K562 (cell line): ENCODE data around the gene MMRN2. TPM values are rescaled to one million over a fixed set of nuclear protein-coding genes. Genes with fewer than 3 reads are reported as not detected.
A peak's percentile ranks its signal among the peaks of the same experiment; 100 is the strongest.

Source experiments
- ATF7 ChIP-seq: fragments of 450-650 bp; IDR thresholded peaks from 2 replicates; pipeline ENCODE4 v1.7.1; 2014; ENCODE audit warnings: mild to moderate bottlenecking, moderate library complexity
- DDX20 ChIP-seq: fragments of 450-650 bp; IDR thresholded peaks from 2 replicates; pipeline ENCODE4 v1.6.1; 2016; ENCODE audit warnings: missing genetic modification characterization, low read depth, mild to moderate bottlenecking, missing compliant biosample characterization, moderate library complexity
- FOXO4 ChIP-seq: fragments of 450-650 bp; formaldehyde crosslinking; IDR thresholded peaks from 2 replicates; pipeline ENCODE4 v1.4.0; 2020; ENCODE audit warnings: mild to moderate bottlenecking, moderate library complexity
- GTF2A2 ChIP-seq: IDR thresholded peaks from 2 replicates; pipeline ENCODE4 v1.6.1; 2016; ENCODE audit warnings: mild to moderate bottlenecking, missing genetic modification characterization, missing compliant biosample characterization
- HIVEP1 ChIP-seq: fragments of 250-450 bp; sonication (Bioruptor Pico); IDR thresholded peaks from 2 replicates; pipeline ENCODE4 v1.4.0; 2020; ENCODE audit warnings: mild to moderate bottlenecking
- KAT8 ChIP-seq: fragments of 450-650 bp; IDR thresholded peaks from 2 replicates; pipeline ENCODE4 v1.6.1; 2016; ENCODE audit warnings: low read depth, mild to moderate bottlenecking
- MCM5 ChIP-seq: fragments of 450-650 bp; IDR thresholded peaks from 2 replicates; pipeline ENCODE4 v1.6.1; 2016; ENCODE audit warnings: low read depth
- MYNN ChIP-seq, 2 experiments: sonication (generic); formaldehyde crosslinking in 1 of 2; IDR thresholded peaks; 2 replicates each; pipeline versions ENCODE4 v1.5.0 to v1.6.1; 2016 to 2020; ENCODE audit warnings: antibody characterized with exemption in 1 of 2, missing genetic modification reagents in 1 of 2
- NR3C1 ChIP-seq: sonication (generic); formaldehyde crosslinking; IDR thresholded peaks from 2 replicates; pipeline ENCODE4 v1.8.1; 2022; ENCODE audit warnings: missing genetic modification reagents
- PRPF4 ChIP-seq: fragments of 200-400 bp; formaldehyde crosslinking; IDR thresholded peaks from one replicate; pipeline ENCODE4 v1.6.1; 2017; ENCODE audit warnings: low read length, low read depth, mild to moderate bottlenecking; ENCODE audit not compliant: insufficient read depth, poor library complexity, severe bottlenecking
- SMAD4 ChIP-seq: fragments of 250-450 bp; sonication (Bioruptor Pico); conservative IDR thresholded peaks from 2 replicates; pipeline ENCODE4 v1.8.0; 2021; ENCODE audit warnings: inconsistent platforms, mild to moderate bottlenecking, moderate library complexity
- SMARCE1 ChIP-seq: fragments of 450-650 bp; IDR thresholded peaks from 2 replicates; pipeline ENCODE4 v1.7.1; 2016; ENCODE audit warnings: mild to moderate bottlenecking
- TCF7 ChIP-seq: sonication (generic); IDR thresholded peaks from 2 replicates; pipeline ENCODE4 v1.6.1; 2016; ENCODE audit warnings: antibody characterized with exemption, borderline replicate concordance
- USF1 ChIP-seq: sonication (generic); formaldehyde crosslinking; IDR thresholded peaks from 2 replicates; pipeline ENCODE4 v1.9.0; 2022; ENCODE audit warnings: mild to moderate bottlenecking, missing genetic modification reagents
- XRCC3 ChIP-seq: fragments of 450-650 bp; IDR thresholded peaks from 2 replicates; pipeline ENCODE4 v1.6.1; 2017; ENCODE audit warnings: mild to moderate bottlenecking, moderate library complexity
- ZBED1 ChIP-seq: IDR thresholded peaks from 2 replicates; pipeline ENCODE4 v1.6.1; 2014
- ZNF263 ChIP-seq: sonication (generic); formaldehyde crosslinking; IDR thresholded peaks from 2 replicates; pipeline ENCODE4 v1.8.0; 2022; ENCODE audit warnings: mild to moderate bottlenecking, missing genetic modification reagents, borderline replicate concordance
- ZNF282 ChIP-seq: sonication (generic); formaldehyde crosslinking; IDR thresholded peaks from 2 replicates; pipeline ENCODE4 v1.8.1; 2023; ENCODE audit warnings: missing genetic modification reagents
- polyA plus RNA-seq, 8 experiments: library from polyadenylated mRNA; depleted of rRNA in 4 of 8; stranded (reverse) in 5 of 8; unstranded in 3 of 8; fragments of >200 nt; fragmentation: Nextera tagmentation in 2 of 8; fragmentation: Illumina TruSeq in 1 of 8; extraction: Ambion mirVana in 2 of 8; extraction: Trizol in 1 of 8; gene quantifications; 2 replicates each; pipeline versions ENCODE4 v1.2.1 to v1.2.3, GENCODE V29; 2011 to 2014; ENCODE audit warnings: inconsistent platforms in 1 of 8, missing spikeins in 1 of 8
- total RNA-seq, 7 experiments: library from RNA; depleted of rRNA in 6 of 7; stranded (reverse); fragments of >200 nt in 6 of 7; fragmentation: Illumina TruSeq in 2 of 7; extraction: Trizol in 2 of 7; gene quantifications; 2 replicates each; pipeline versions ENCODE4 v1.2.1 to v1.2.3, GENCODE V29; 2011 to 2021; ENCODE audit warnings: low replicate concordance in 1 of 7
- TF ChIP-seq, protein P1 (sequence below), 2 experiments: fragments of 450-650 bp in 1 of 2; IDR thresholded peaks; 2 replicates each; pipeline ENCODE4 v1.6.1; 2011 to 2017; ENCODE audit warnings: low read depth in 2 of 2, antibody characterized with exemption in 1 of 2, borderline replicate concordance in 1 of 2, low read length in 1 of 2, mild to moderate bottlenecking in 1 of 2, mixed read lengths in 1 of 2; ENCODE audit not compliant: control insufficient read depth in 1 of 2
- TF ChIP-seq, protein P2 (sequence below), 3 experiments: IDR thresholded peaks in 2 of 3; conservative IDR thresholded peaks in 1 of 3; 2 replicates each; pipeline ENCODE4 v1.5.1; 2011 to 2012; ENCODE audit warnings: low read length in 3 of 3, mild to moderate bottlenecking in 3 of 3, control low read depth in 2 of 3, improper control_type of control experiment in 1 of 3, inconsistent platforms in 1 of 3, low read depth in 1 of 3, mixed read lengths in 1 of 3, moderate library complexity in 1 of 3; ENCODE audit not compliant: insufficient read depth in 2 of 3

MMRN2 gene
- total and polyA plus RNA-seq, 9 of the 15 experiments (the other 6 are each of a cell fraction or from before 2014, with no cell fraction given) = 0.07 to 2.0 (median 1.2) TPM

- TF ChIP-seq MCM5 = no peak
- no peak for TF ChIP-seq SMAD4
- TF ChIP-seq SMARCE1 = no peak
- no peak for TF ChIP-seq FOXO4
- TF ChIP-seq HIVEP1 (CRISPR knock-in tag) = no peak
- TF ChIP-seq DDX20 (tag) = no peak
- TF ChIP-seq TCF7 = no peak
- TF ChIP-seq ZBED1 = no peak
- TF ChIP-seq PRPF4 = no peak
- TF ChIP-seq GTF2A2 = no peak
- TF ChIP-seq USF1 (CRISPR knock-in tag) = peak; percentile 27; the same call in 1 of the 2 replicates
- no peak for TF ChIP-seq ZNF282 (CRISPR knock-in tag)
- TF ChIP-seq, protein P1, sequence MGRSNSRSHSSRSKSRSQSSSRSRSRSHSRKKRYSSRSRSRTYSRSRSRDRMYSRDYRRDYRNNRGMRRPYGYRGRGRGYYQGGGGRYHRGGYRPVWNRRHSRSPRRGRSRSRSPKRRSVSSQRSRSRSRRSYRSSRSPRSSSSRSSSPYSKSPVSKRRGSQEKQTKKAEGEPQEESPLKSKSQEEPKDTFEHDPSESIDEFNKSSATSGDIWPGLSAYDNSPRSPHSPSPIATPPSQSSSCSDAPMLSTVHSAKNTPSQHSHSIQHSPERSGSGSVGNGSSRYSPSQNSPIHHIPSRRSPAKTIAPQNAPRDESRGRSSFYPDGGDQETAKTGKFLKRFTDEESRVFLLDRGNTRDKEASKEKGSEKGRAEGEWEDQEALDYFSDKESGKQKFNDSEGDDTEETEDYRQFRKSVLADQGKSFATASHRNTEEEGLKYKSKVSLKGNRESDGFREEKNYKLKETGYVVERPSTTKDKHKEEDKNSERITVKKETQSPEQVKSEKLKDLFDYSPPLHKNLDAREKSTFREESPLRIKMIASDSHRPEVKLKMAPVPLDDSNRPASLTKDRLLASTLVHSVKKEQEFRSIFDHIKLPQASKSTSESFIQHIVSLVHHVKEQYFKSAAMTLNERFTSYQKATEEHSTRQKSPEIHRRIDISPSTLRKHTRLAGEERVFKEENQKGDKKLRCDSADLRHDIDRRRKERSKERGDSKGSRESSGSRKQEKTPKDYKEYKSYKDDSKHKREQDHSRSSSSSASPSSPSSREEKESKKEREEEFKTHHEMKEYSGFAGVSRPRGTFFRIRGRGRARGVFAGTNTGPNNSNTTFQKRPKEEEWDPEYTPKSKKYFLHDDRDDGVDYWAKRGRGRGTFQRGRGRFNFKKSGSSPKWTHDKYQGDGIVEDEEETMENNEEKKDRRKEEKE (IDR thresholded peaks at IDR 0.05; ENCODE audit: borderline replicate concordance in 1 of 2, control insufficient read depth in 1 of 2, low read depth in 2 of 2, low read length in 1 of 2) = no peak
- TF ChIP-seq, protein P2, sequence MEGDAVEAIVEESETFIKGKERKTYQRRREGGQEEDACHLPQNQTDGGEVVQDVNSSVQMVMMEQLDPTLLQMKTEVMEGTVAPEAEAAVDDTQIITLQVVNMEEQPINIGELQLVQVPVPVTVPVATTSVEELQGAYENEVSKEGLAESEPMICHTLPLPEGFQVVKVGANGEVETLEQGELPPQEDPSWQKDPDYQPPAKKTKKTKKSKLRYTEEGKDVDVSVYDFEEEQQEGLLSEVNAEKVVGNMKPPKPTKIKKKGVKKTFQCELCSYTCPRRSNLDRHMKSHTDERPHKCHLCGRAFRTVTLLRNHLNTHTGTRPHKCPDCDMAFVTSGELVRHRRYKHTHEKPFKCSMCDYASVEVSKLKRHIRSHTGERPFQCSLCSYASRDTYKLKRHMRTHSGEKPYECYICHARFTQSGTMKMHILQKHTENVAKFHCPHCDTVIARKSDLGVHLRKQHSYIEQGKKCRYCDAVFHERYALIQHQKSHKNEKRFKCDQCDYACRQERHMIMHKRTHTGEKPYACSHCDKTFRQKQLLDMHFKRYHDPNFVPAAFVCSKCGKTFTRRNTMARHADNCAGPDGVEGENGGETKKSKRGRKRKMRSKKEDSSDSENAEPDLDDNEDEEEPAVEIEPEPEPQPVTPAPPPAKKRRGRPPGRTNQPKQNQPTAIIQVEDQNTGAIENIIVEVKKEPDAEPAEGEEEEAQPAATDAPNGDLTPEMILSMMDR (IDR thresholded peaks at IDR 0.05 in 2 of 3, conservative IDR thresholded peaks at IDR 0.05 in 1 of 3; ENCODE audit: insufficient read depth in 2 of 3, low read depth in 1 of 3, low read length in 3 of 3) = peak; percentile 97 to 98 (median 97)
- TF ChIP-seq KAT8 = no peak
- no peak for TF ChIP-seq NR3C1 (CRISPR knock-in tag)
- TF ChIP-seq XRCC3 = no peak
- TF ChIP-seq ATF7 = 0 out of 2 replicates have a peak, but pooled peaks have one; percentile 20
- TF ChIP-seq MYNN (IDR thresholded peaks at IDR 0.05) = peak; percentile 47; the same call in 1 of the 2 replicates
- no peak for TF ChIP-seq MYNN (CRISPR knock-in tag; IDR thresholded peaks at IDR 0.05)
- no peak for TF ChIP-seq ZNF263 (CRISPR knock-in tag)
Observed at GRCh38 chr10:86960003-86960862, 2.8 kb upstream of the MMRN2 start (continued).
